A549 (cell line): ENCODE results near the gene TMEM59L. TPM values are rescaled to one million over a fixed set of nuclear protein-coding genes. Genes with fewer than 3 reads are reported as not detected.
A peak's percentile ranks its signal among the peaks of the same experiment; 100 is the strongest.

ENCODE experiments used
- ATAC-seq, 2 experiments: fragments of 200-7000 bp in 1 of 2; fragments of >200 bp in 1 of 2; cut with Nextera tagmentation in 1 of 2; cut with Tn5 transposase in 1 of 2; 3 replicates each; pipeline versions ENCODE4 v1.8.0 to v1.9.1; 2018 to 2020; ENCODE audit warnings: mild to moderate bottlenecking in 1 of 2, moderate library complexity in 1 of 2
- CTCF ChIA-PET: fragments of 300-600 bp; sonication (Branson Sonifier 250); formaldehyde crosslinking; extraction: SDS; loops from one replicate; lab custom pipeline; 2021; ENCODE audit warnings: antibody characterized with exemption, inconsistent platforms; lab: Yijun Ruan, JAX
- POLR2A ChIA-PET: fragments of 350-600 bp; formaldehyde crosslinking; extraction: SDS; loops from one replicate; lab custom pipeline; 2021; ENCODE audit warnings: antibody characterized with exemption, inconsistent platforms; lab: Yijun Ruan, JAX
- DNase-seq, 2 experiments: peaks; one replicate each; pipeline versions ENCODE4 v3.0.0 to v3.0.0-alpha.2; 2011 to 2016; ENCODE audit warnings: low read depth in 1 of 2, low spot score in 1 of 2
- FAIRE-seq: peaks from 2 replicates; lab custom pipeline; 2011; peaks lifted over from hg19 to GRCh38; lab: Jason Lieb, UNC
- H3K27ac ChIP-seq, 2 experiments: fragments of >200 bp; sonication (Bioruptor Twin); formaldehyde crosslinking; 3 replicates each; pipeline ENCODE4 v1.5.1; 2016 to 2017
- H3K4me1 ChIP-seq: fragments of >200 bp; sonication (Bioruptor Twin); formaldehyde crosslinking; 3 replicates; pipeline ENCODE4 v1.6.1; 2016
- H3K4me2 ChIP-seq: fragments of >200 bp; sonication (Bioruptor Twin); formaldehyde crosslinking; 3 replicates; pipeline ENCODE4 v1.6.1; 2016
- H3K4me3 ChIP-seq: fragments of >200 bp; sonication (Bioruptor Twin); formaldehyde crosslinking; 3 replicates; pipeline ENCODE4 v1.5.1; 2016
- H3K9me3 ChIP-seq: fragments of >200 bp; sonication (Bioruptor Twin); formaldehyde crosslinking; 3 replicates; pipeline ENCODE4 v1.6.1; 2016
- BHLHE40 ChIP-seq: IDR thresholded peaks from 2 replicates; pipeline ENCODE4 v1.6.1; 2012; ENCODE audit warnings: low read depth, low read length, inconsistent platforms
- CBX2 ChIP-seq: fragments of 200-600 bp; sonication (generic); IDR thresholded peaks from 2 replicates; pipeline ENCODE4 v1.6.1; 2016; ENCODE audit warnings: low read depth, mild to moderate bottlenecking, borderline replicate concordance
- PHF8 ChIP-seq: fragments of 200-600 bp; sonication (generic); IDR thresholded peaks from 2 replicates; pipeline ENCODE4 v1.6.1; 2016; ENCODE audit warnings: low read depth, mild to moderate bottlenecking, antibody characterized with exemption, moderate library complexity, borderline replicate concordance
- POLR2A ChIP-seq: IDR thresholded peaks from 2 replicates; pipeline ENCODE4 v1.6.1; 2012; ENCODE audit warnings: mild to moderate bottlenecking, low read length
- RFX5 ChIP-seq: fragments of 450-650 bp; IDR thresholded peaks from 2 replicates; pipeline ENCODE4 v1.7.1; 2014; ENCODE audit warnings: antibody characterized with exemption, mild to moderate bottlenecking, moderate library complexity
- ZFP36 ChIP-seq: fragments of 450-650 bp; IDR thresholded peaks from 2 replicates; pipeline ENCODE4 v1.6.1; 2014; ENCODE audit warnings: borderline replicate concordance; ENCODE audit not compliant: partially characterized antibody
- WGBS: methylation state at CpG from one replicate; pipeline ENCODE4 v1.1.6; 2017; ENCODE audit errors: missing lambda C conversion rate; 5-methylcytosine and 5-hydroxymethylcytosine counted together
- polyA plus RNA-seq, 4 experiments: library from polyadenylated mRNA; depleted of rRNA in 3 of 4; stranded (reverse); fragments of >200 nt; fragmentation: RNase III in 1 of 4; extraction: RNeasy Plus Mini Kit Qiagen cat#74134 plus additional on column Dnase treatment in 1 of 4; gene quantifications; 2 replicates in 3 of 4; 3 replicates in 1 of 4; pipeline ENCODE4 v1.2.3, GENCODE V29; 2011 to 2017
- TF ChIP-seq, protein P1 (sequence below): fragments of 200-600 bp; sonication (generic); IDR thresholded peaks from 2 replicates; pipeline ENCODE4 v1.6.1; 2016; ENCODE audit warnings: antibody characterized with exemption, mild to moderate bottlenecking, moderate library complexity
- TF ChIP-seq, protein P2 (sequence below): IDR thresholded peaks from 2 replicates; pipeline ENCODE4 v1.6.1; 2012
- TF ChIP-seq, protein P3 (sequence below): fragments of >200 bp; sonication (Bioruptor Twin); formaldehyde crosslinking; IDR thresholded peaks from 3 replicates; pipeline ENCODE4 v1.6.1; 2016
- TF ChIP-seq, protein P4 (sequence below): IDR thresholded peaks from 2 replicates; pipeline ENCODE4 v1.6.1; 2012; ENCODE audit warnings: low read depth, borderline replicate concordance

The TMEM59L gene
- polyA plus RNA-seq, 2 of the 4 experiments (the other 2 are of a cell fraction): 0.94 to 4.6 TPM

DNA sequence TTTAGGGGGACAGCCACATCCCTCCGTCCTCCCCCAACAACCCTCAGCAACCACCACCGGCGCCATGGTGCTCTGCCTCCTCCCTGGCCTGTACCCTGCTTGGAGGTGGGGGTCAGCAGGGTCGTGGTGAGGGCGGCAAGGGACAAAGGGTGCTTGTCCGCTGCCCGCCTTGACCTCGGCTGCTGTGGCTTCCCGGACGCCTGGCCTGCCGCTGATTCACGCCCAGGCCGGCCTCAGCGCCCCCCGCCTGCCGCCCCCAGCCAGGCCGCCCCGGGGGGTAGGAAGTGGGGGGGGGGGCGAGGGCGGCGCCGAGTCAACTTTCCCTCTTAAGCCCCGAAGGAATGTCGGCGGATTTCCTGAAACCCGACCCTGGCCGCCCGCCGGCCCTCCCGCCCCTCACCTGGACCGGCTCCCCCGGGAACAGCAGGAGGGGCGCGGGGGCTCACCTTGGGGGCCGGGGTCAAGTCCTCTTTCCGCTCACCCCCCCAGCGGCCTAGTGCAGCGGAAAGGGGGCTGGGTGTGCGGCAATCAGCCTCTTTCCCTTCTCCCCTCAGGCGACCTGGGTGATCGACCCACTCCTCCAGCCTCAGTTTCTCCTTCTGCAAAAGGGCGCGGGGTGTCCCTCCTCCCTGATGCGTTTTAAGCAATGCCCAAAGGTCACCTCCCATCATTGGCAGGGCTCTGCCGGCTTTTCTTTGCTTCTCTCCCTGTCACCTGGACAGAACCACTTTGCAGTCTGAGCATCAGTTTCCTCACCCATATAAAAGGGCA lies 1.9 kb upstream of the TMEM59L start:
- TF ChIP-seq RFX5: 0 out of 2 replicates have a peak, but pooled peaks have one; percentile 47
- no peak for TF ChIP-seq PHF8
- H3K4me3 ChIP-seq: no peak overlapping the region
- DNase-seq (no peak), ATAC-seq (no peak), FAIRE-seq (no peak)
- no peak overlapping the region for H3K4me2 ChIP-seq
- CTCF ChIA-PET: interaction anchor here (0.9 to 1.1 kb wide), 2 partner anchors 22 to 236 kb away, joined by 3 read pairs; no protein-coding TSS in a partner anchor
- peaks cover 28% of the 10 kb centered on the region; the same call in 2 of the 3 replicates for H3K4me1 ChIP-seq
- no peaks in the 10 kb centered on the region for H3K9me3 ChIP-seq
- no peak overlapping the region for H3K27ac ChIP-seq
- WGBS: 65% methylated on average over 5 of the region's 45 CpGs
- POLR2A ChIA-PET: no interaction called here

DNA sequence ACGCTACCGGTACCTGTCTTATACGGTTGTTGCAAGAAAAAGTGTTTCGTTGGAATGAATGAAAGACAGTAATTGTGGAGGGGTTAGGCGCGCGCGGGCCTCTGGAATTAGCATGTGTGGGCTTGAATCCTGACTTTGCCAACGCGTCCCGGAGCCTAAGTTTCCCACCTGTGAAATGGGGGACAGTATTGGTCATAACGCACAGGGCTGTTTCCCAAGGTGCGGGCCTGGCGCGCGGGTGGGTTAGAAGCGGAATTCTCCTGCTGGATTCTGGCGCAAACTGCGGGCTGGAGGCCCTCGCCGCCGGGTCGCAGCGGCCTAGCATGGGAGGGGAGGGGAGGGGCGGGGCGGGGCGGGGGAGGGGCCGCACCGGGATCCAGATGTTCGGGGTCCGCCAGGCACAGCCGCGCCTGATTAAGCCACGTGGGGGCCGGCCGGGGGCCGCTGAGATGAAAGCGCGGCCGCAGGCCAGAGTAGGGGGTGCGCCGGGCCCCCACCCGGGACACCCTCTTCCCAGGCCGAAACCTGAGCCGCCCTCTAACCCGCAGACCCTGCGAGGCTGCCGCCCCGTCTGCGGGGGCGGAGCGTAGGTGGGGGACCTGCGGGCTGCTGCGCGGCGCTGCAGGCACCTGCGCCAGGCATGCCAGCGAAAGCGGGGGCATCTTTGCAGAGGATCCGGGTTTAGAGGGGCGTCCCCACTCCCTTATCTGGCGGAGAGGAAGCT lies 1.2 kb upstream of the TMEM59L start:
- Histone ChIP-seq H3K4me2 (peak overlapping the region; percentile 90), H3K9me3 (no peaks in the 10 kb centered on the region), H3K4me1 (peaks cover 24% of the 10 kb centered on the region; the same call in 2 of the 3 replicates), H3K27ac (no peak overlapping the region), H3K4me3 (peak overlapping the region; percentile 53; the same call in 2 of the 3 replicates)
- 65% methylated on average over 12 of the region's 62 CpGs for WGBS
- DNase-seq: no peak
- POLR2A ChIA-PET: interaction anchor here (0.5 to 1.0 kb wide), 2 partner anchors 22 to 154 kb away, joined by 3 to 5 read pairs; no protein-coding TSS in a partner anchor
- TF ChIP-seq, protein P1, sequence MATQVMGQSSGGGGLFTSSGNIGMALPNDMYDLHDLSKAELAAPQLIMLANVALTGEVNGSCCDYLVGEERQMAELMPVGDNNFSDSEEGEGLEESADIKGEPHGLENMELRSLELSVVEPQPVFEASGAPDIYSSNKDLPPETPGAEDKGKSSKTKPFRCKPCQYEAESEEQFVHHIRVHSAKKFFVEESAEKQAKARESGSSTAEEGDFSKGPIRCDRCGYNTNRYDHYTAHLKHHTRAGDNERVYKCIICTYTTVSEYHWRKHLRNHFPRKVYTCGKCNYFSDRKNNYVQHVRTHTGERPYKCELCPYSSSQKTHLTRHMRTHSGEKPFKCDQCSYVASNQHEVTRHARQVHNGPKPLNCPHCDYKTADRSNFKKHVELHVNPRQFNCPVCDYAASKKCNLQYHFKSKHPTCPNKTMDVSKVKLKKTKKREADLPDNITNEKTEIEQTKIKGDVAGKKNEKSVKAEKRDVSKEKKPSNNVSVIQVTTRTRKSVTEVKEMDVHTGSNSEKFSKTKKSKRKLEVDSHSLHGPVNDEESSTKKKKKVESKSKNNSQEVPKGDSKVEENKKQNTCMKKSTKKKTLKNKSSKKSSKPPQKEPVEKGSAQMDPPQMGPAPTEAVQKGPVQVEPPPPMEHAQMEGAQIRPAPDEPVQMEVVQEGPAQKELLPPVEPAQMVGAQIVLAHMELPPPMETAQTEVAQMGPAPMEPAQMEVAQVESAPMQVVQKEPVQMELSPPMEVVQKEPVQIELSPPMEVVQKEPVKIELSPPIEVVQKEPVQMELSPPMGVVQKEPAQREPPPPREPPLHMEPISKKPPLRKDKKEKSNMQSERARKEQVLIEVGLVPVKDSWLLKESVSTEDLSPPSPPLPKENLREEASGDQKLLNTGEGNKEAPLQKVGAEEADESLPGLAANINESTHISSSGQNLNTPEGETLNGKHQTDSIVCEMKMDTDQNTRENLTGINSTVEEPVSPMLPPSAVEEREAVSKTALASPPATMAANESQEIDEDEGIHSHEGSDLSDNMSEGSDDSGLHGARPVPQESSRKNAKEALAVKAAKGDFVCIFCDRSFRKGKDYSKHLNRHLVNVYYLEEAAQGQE: no peak
- FAIRE-seq: no peak
- CTCF ChIA-PET: interaction anchor here (0.7 to 1.5 kb wide), 4 partner anchors 17 to 61 kb away, joined by 3 to 5 read pairs (median 4); no protein-coding TSS in a partner anchor
- peak in 1 of 2 experiments; percentile 14; a peak in 2 of 6 replicates for ATAC-seq

DNA sequence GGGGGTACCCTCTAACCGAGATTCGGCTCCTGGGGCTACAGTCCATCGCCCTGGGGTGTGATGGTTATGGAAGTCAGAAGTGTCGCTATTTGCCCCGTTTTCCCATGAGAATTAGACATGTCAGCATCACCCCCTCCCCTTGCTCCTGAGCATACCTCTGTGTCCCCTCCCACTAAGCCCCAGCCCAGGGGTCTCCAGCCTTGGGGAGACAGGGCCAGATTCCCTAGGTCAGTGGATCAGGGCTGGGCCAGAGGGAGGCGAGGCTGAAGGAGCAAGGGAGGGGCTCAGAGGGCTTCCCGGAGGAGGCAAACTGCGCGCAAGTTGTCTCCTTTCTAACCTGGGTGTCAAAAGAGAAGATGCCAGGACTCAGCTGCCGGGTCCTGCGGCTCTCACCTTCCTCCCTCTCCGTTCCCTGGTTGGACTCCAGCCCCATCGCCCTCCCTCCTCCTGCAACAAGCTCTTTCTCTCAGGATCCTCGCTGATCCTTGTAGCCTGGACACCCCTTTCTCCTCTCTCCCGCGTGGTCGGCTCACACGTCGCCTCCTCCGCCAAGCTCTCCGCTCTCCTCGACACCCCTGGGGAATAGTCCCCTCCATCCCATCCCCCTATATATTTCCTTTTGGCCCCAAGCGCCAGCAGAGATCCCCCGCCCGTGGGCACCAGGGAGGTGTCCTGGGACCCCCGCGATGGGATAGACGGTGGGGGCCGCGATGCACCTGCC lies 459 bp upstream of the TMEM59L start:
- CTCF ChIA-PET: interaction anchor here (0.7 to 1.5 kb wide), 7 partner anchors 13 to 64 kb away, joined by 3 to 5 read pairs (median 4); no protein-coding TSS in a partner anchor
- H3K4me1 ChIP-seq: peaks cover 24% of the 10 kb centered on the region; the same call in 2 of the 3 replicates
- DNase-seq: peak in 1 of 2 experiments; percentile 31
- H3K9me3 ChIP-seq: no peaks in the 10 kb centered on the region
- H3K4me3 ChIP-seq: peak overlapping the region; percentile 53
- POLR2A ChIA-PET: interaction anchor here (0.5 to 1.0 kb wide), 2 partner anchors 23 to 153 kb away, joined by 3 to 5 read pairs; no protein-coding TSS in a partner anchor
- H3K4me2 ChIP-seq: peak overlapping the region; percentile 90
- 4% methylated on average over 18 of the region's 30 CpGs for WGBS
- no peak for FAIRE-seq
- ATAC-seq: peak; percentile 23 to 43; a peak in 5 of 6 replicates
- H3K27ac ChIP-seq: peak overlapping the region; percentile 25 to 82; a peak in 4 of 6 replicates
- no peak for TF ChIP-seq CBX2
- TF ChIP-seq BHLHE40: no peak
- TF ChIP-seq, protein P2, sequence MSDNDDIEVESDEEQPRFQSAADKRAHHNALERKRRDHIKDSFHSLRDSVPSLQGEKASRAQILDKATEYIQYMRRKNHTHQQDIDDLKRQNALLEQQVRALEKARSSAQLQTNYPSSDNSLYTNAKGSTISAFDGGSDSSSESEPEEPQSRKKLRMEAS: 0 out of 2 replicates have a peak, but pooled peaks have one; percentile 18
- TF ChIP-seq POLR2A: no peak
- TF ChIP-seq, protein P3, sequence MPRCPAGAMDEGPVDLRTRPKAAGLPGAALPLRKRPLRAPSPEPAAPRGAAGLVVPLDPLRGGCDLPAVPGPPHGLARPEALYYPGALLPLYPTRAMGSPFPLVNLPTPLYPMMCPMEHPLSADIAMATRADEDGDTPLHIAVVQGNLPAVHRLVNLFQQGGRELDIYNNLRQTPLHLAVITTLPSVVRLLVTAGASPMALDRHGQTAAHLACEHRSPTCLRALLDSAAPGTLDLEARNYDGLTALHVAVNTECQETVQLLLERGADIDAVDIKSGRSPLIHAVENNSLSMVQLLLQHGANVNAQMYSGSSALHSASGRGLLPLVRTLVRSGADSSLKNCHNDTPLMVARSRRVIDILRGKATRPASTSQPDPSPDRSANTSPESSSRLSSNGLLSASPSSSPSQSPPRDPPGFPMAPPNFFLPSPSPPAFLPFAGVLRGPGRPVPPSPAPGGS: no peak
- peak; percentile 87 for TF ChIP-seq ZFP36
- TF ChIP-seq, protein P4, sequence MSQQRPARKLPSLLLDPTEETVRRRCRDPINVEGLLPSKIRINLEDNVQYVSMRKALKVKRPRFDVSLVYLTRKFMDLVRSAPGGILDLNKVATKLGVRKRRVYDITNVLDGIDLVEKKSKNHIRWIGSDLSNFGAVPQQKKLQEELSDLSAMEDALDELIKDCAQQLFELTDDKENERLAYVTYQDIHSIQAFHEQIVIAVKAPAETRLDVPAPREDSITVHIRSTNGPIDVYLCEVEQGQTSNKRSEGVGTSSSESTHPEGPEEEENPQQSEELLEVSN: 0 out of 2 replicates have a peak, but pooled peaks have one; percentile 31
